Kidney (tissue), 14 donors: ENCODE data around the gene STX1B. TPM values are rescaled to one million over a fixed set of nuclear protein-coding genes. Genes with fewer than 3 reads are reported as not detected.

Source experiments
- DNase-seq, 5 donors: peaks; one replicate each; pipeline ENCODE4 v3.0.0-alpha.2; 2013 to 2020
- FAIRE-seq: peaks from 2 replicates; lab custom pipeline; 2012; peaks lifted over from hg19 to GRCh38; lab: Jason Lieb, UNC
- H3K27ac ChIP-seq, 2 donors: one replicate each; pipeline ENCODE4 v1.7.0; 2013; ENCODE audit warnings: low read depth in 2 of 2, low read length in 2 of 2, inconsistent platforms in 1 of 2
- H3K27me3 ChIP-seq: one replicate; pipeline ENCODE4 v1.7.1; 2013; ENCODE audit warnings: low read length, inconsistent platforms; ENCODE audit not compliant: control insufficient read depth, insufficient read depth
- H3K36me3 ChIP-seq, 3 donors: one replicate each; pipeline versions ENCODE4 v1.7.0 to v1.7.1; 2013; ENCODE audit warnings: low read length in 3 of 3, control low read depth in 1 of 3, inconsistent platforms in 1 of 3; ENCODE audit not compliant: insufficient read depth in 3 of 3, control insufficient read depth in 2 of 3
- H3K4me1 ChIP-seq, 3 donors: one replicate each; pipeline versions ENCODE4 v1.7.0 to v1.7.1; 2013; ENCODE audit warnings: low read length in 3 of 3, inconsistent platforms in 1 of 3, low read depth in 1 of 3; ENCODE audit not compliant: control insufficient read depth in 2 of 3, insufficient read depth in 2 of 3
- H3K4me3 ChIP-seq, 3 donors: one replicate each; pipeline versions ENCODE4 v1.7.0 to v1.8.1; 2013; ENCODE audit warnings: low read length in 3 of 3, control low read depth in 1 of 3, inconsistent platforms in 1 of 3
- H3K9ac ChIP-seq, 3 donors: one replicate each; pipeline versions ENCODE4 v1.7.0 to v1.7.1; 2013; ENCODE audit warnings: low read length in 3 of 3, control low read depth in 1 of 3, inconsistent platforms in 1 of 3
- H3K9me3 ChIP-seq, 3 donors: one replicate each; pipeline versions ENCODE4 v1.7.0 to v1.7.1; 2013; ENCODE audit warnings: low read length in 3 of 3, control low read depth in 1 of 3, inconsistent platforms in 1 of 3; ENCODE audit not compliant: control insufficient read depth in 2 of 3, insufficient read depth in 1 of 3
- intact Hi-C: fragments of 100-400 bp; cut with DNase I; formaldehyde crosslinking; loops from one replicate; pipeline ENCODE4 v1.11.1; 2022
- polyA plus RNA-seq: library from polyadenylated mRNA; stranded (reverse); fragments of 350-450 nt; fragmentation: Illumina TruSeq; extraction: RNeasy Lipid Tissue Mini Kit (QIAGEN cat#74804); gene quantifications from one replicate; pipeline ENCODE4 v1.2.3, GENCODE V29; 2014; ENCODE audit warnings: low read depth, low replicate concordance; ENCODE audit not compliant: insufficient read depth
- total RNA-seq: library from RNA; stranded (reverse); fragmentation: NEBNext Ultra II Directional; extraction: Animal tissue kit (Norgen Biotek cat#: 25700); gene quantifications from one replicate; pipeline ENCODE4 v1.2.1, GENCODE V29; 2021
- TF ChIP-seq, protein P1 (sequence below): IDR thresholded peaks from 3 replicates; pipeline ENCODE4 v1.5.1; 2012; ENCODE audit warnings: mild to moderate bottlenecking, moderate library complexity, borderline replicate concordance; ENCODE audit not compliant: insufficient read depth; ENCODE audit errors: extremely low read depth
- donor health status: control.
- donor health status: control.
- donor health status: control.
- donor health status: control.
- donor health status: control.
- donor health status: DM: yes; HTN: yes; CAD: no.
- donor health status: Normal renal cell carcinoma (clear cell type).

STX1B gene
- total and polyA plus RNA-seq, 2 donors from 2014 or later: 0.22 to 1.7 TPM

DNA sequence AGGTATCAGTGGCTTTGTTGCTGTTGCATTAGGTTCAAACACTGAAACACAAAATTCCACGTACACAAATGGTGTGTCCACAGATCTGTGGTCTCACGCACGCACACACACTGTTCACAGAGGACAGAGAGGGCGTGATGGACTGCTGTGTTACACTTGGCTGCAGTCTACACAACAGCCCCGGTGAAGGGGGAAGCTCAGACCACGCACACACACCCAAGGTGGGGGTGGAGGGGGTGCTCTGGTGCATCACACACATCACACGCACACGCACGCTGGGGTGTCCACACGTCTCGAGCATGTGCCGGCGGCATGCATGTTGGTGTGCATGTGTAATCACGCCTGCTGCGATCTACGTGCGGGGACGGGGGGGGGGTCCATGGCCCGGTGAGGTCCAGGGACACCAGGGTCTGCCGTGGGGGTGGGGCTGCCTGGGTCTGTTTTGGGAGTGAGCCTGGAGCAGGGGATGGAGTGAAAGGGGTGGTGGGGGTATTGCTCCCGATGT is 18.1 kb downstream of the STX1B start:
- Histone ChIP-seq H3K9ac (no peak overlapping the region), H3K4me1 (peaks cover 0 to 3% (median 0%) of the 10 kb centered on the region in 3 donors), H3K4me3 (no peak overlapping the region), H3K36me3 (no peaks in the 10 kb centered on the region), H3K27ac (no peak overlapping the region), H3K9me3 (no peaks in the 10 kb centered on the region), H3K27me3 (peaks cover 2% of the 10 kb centered on the region)
- DNase-seq (no peak), FAIRE-seq (no peak)
- TF ChIP-seq, protein P1, sequence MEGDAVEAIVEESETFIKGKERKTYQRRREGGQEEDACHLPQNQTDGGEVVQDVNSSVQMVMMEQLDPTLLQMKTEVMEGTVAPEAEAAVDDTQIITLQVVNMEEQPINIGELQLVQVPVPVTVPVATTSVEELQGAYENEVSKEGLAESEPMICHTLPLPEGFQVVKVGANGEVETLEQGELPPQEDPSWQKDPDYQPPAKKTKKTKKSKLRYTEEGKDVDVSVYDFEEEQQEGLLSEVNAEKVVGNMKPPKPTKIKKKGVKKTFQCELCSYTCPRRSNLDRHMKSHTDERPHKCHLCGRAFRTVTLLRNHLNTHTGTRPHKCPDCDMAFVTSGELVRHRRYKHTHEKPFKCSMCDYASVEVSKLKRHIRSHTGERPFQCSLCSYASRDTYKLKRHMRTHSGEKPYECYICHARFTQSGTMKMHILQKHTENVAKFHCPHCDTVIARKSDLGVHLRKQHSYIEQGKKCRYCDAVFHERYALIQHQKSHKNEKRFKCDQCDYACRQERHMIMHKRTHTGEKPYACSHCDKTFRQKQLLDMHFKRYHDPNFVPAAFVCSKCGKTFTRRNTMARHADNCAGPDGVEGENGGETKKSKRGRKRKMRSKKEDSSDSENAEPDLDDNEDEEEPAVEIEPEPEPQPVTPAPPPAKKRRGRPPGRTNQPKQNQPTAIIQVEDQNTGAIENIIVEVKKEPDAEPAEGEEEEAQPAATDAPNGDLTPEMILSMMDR: no peak
- intact Hi-C loops: no loop called here

DNA sequence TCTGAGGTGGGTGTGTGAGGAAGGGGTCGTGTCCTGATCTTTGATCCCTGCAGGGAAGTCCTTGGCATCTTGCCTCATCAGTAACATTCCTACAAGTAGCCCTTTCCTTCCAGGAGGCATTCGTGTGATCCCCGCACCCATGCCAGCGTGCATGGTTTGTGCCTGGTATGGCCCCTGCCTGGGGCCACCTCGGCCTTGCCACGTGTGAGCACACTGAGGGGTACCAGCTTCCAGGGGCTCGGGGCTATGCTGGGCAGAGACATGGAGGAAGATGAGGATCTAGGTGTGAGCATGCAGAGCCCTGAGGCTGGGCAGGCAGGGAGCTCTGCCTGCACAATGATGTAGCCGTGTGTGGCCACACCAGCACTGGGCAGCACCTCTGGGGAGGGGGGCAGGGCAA is 19.4 kb downstream of the STX1B start:
- Histone ChIP-seq H3K9ac (no peak overlapping the region), H3K36me3 (no peaks in the 10 kb centered on the region), H3K27ac (no peak overlapping the region), H3K4me3 (no peak overlapping the region), H3K9me3 (no peaks in the 10 kb centered on the region), H3K27me3 (no peaks in the 10 kb centered on the region), H3K4me1 (peaks cover 0 to under 1% (median 0%) of the 10 kb centered on the region in 3 donors)
- DNase-seq (no peak), FAIRE-seq (no peak)
- intact Hi-C loops: no loop called here
- TF ChIP-seq, protein P1: no peak

DNA sequence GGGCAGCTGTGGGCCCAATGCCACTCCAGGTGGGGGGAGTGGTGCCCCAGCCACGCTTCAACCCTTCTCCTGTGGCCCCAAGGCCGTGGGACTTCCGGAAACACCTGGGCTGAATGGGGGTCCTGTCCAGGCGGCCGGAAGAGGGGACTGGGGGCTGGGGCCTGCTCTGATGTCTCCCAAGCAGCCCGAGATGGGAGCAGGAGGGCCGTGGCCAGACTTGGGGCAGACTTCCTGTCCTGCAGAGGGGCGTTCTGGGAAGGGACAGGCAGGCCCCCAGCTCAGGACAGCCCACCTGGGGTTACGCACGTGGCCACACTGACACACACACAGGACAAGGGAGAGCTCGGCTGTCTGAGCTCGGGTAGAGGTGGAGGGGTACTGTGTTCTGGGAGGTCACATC is 20.3 kb downstream of the STX1B start:
- Histone ChIP-seq H3K27me3 (no peaks in the 10 kb centered on the region), H3K27ac (no peak overlapping the region), H3K4me3 (no peak overlapping the region), H3K4me1 (peaks cover 0 to 8% (median 5%) of the 10 kb centered on the region in 3 donors), H3K9me3 (no peaks in the 10 kb centered on the region), H3K9ac (no peak overlapping the region), H3K36me3 (no peaks in the 10 kb centered on the region)
- FAIRE-seq: no peak
- intact Hi-C loops: no loop called here
- no peak for DNase-seq
- TF ChIP-seq, protein P1: no peak

DNA sequence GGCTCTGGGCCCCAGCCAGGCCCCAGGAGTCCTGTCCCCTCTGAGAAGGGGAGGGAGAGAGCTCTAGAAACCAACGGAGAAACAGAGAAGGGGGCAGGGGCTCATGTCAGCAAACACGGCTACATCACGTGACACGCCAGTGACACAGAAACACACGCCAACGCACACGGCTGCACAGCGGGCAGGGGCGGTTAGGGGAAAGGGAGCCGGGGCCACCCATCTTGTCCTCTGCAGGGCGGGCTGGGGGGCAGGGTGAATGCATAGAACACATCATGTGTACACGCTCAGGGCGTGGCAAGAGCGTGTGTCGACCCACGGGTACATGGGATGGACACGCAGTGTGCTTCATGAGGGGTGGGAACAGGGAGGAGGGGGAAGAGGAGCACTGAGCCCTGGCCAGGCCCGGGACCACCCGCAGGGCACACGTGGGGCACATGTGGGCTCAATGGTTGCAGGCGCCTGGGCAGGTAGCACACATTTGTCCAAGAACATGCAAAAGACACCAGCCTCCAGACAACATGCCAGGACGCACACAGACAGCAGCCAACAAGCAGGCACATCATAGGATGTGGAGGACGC is 20.9 kb downstream of the STX1B start:
- Histone ChIP-seq H3K9ac (no peak overlapping the region), H3K27ac (no peak overlapping the region), H3K27me3 (no peaks in the 10 kb centered on the region), H3K9me3 (no peaks in the 10 kb centered on the region), H3K36me3 (peaks cover 0 to 2% (median 0%) of the 10 kb centered on the region in 3 donors), H3K4me1 (peaks cover 0 to 9% (median 5%) of the 10 kb centered on the region in 3 donors), H3K4me3 (no peak overlapping the region)
- TF ChIP-seq, protein P1: no peak
- no peak for DNase-seq
- intact Hi-C loops: loop anchor here (10.0 kb wide), 1 partner anchor 455 kb away; the partner anchor contains the start of gene ZNF843
- FAIRE-seq: no peak
